Stimulated activated CD4-positive, alpha-beta T cell treated with anti-CD3 and anti-CD28 coated beads, TNF-alpha, amount 100 ng/mL, for 48 hours (primary cell): ENCODE data around the gene ZFHX2.

Source experiments
- DNase-seq, 3 donors: peaks; one replicate each; pipeline ENCODE4 v3.0.0-alpha.2; 2020; ENCODE audit warnings: low read depth in 3 of 3

Gene ZFHX2

GRCh38 chr14:23559926-23560520 lies 8.5 kb upstream of the ZFHX2 start:
- DNase-seq: no peak

GRCh38 chr14:23559010-23559925 lies 7.7 kb upstream of the ZFHX2 start:
- DNase-seq: peak; percentile 37 to 67 (median 56)

GRCh38 chr14:23558346-23559009 lies 6.9 kb upstream of the ZFHX2 start:
- DNase-seq: no peak

GRCh38 chr14:23557946-23558345 lies 6.4 kb upstream of the ZFHX2 start:
- DNase-seq: no peak

- DNase-seq: no peak
These were observed 6.0 kb upstream of the ZFHX2 start for GRCh38 chr14:23557521-23557920.

GRCh38 chr14:23556700-23557440 lies 5.3 kb upstream of the ZFHX2 start:
- DNase-seq: no peak

GRCh38 chr14:23555882-23556699 lies 4.5 kb upstream of the ZFHX2 start, which contains the start of gene THTPA:
Gene THTPA, plus strand, starts transcription at chr14:23556271. Its CDS starts 487 bp downstream, at chr14:23556758.
- DNase-seq: peak; percentile 84 to 88 (median 85)

GRCh38 chr14:23555533-23555881 lies 3.9 kb upstream of the ZFHX2 start:
- DNase-seq: no peak

GRCh38 chr14:23550812-23551265 lies 726 bp downstream of the ZFHX2 start:
- DNase-seq: no peak

- DNase-seq: no peak
These were observed 1.3 kb downstream of the ZFHX2 start for GRCh38 chr14:23550131-23550811.

GRCh38 chr14:23548351-23549318 lies 2.9 kb downstream of the ZFHX2 start:
- DNase-seq: no peak

- no peak for DNase-seq
These were observed 3.6 kb downstream of the ZFHX2 start for GRCh38 chr14:23547924-23548323.

- DNase-seq: no peak
These were observed 5.0 kb downstream of the ZFHX2 start for GRCh38 chr14:23546450-23547035.

GRCh38 chr14:23545740-23546365 lies 5.7 kb downstream of the ZFHX2 start:
- DNase-seq: no peak

GRCh38 chr14:23544511-23545447 lies 6.8 kb downstream of the ZFHX2 start:
- no peak for DNase-seq

GRCh38 chr14:23543403-23543802 lies 8.2 kb downstream of the ZFHX2 start:
- no peak for DNase-seq

GRCh38 chr14:23542261-23542660 lies 9.3 kb downstream of the ZFHX2 start:
- DNase-seq: no peak
